B cell (primary cell): ENCODE results near the gene ERN2. TPM values are rescaled to one million over a fixed set of nuclear protein-coding genes. Genes with fewer than 3 reads are reported as not detected.

Source experiments
- ATAC-seq: fragments of 200-7000 bp; cut with Tn5 transposase; one replicate; pipeline ENCODE4 v1.10.0; 2021; ENCODE audit warnings: low read depth, mild to moderate bottlenecking, moderate number of reproducible peaks, moderate library complexity
- CTCF ChIA-PET: fragments of 350-600 bp; sonication (Branson Sonifier 250); formaldehyde crosslinking; loops from one replicate; lab custom pipeline; 2021; ENCODE audit warnings: antibody characterized with exemption, inconsistent platforms; lab: Charles Lee
- POLR2A ChIA-PET: fragments of 350-600 bp; sonication (Branson Sonifier 250); formaldehyde crosslinking; loops from one replicate; lab custom pipeline; 2021; ENCODE audit warnings: antibody characterized with exemption; lab: Charles Lee
- DNase-seq: peaks from one replicate; pipeline ENCODE4 v3.0.0; 2013
- H2AFZ ChIP-seq: 2 replicates; pipeline ENCODE4 v1.6.1; 2012; ENCODE audit warnings: mild to moderate bottlenecking, low read depth, low read length; ENCODE audit not compliant: insufficient read depth, poor library complexity, severe bottlenecking
- H3K27ac ChIP-seq, 2 donors: 1 replicate in 1 of 2; 2 replicates in 1 of 2; pipeline ENCODE4 v1.5.1; 2012 to 2013; ENCODE audit warnings: low read length in 2 of 2, mild to moderate bottlenecking in 2 of 2, moderate library complexity in 1 of 2
- H3K27me3 ChIP-seq, 4 experiments: fragments of 200-600 bp in 1 of 4; sonication (generic) in 1 of 4; replicated peaks in 1 of 4; 1 replicate in 2 of 4; 2 replicates in 2 of 4; pipeline versions ENCODE4 v1.6.1 to v1.7.0; 2013 to 2016; ENCODE audit warnings: low read length in 3 of 4, mild to moderate bottlenecking in 2 of 4, mixed read lengths in 1 of 4, moderate library complexity in 1 of 4; ENCODE audit not compliant: insufficient read depth in 4 of 4, control insufficient read depth in 3 of 4; ENCODE audit errors: control extremely low read depth in 1 of 4
- H3K36me3 ChIP-seq, 2 experiments: replicated peaks in 1 of 2; 1 replicate in 1 of 2; 2 replicates in 1 of 2; pipeline versions ENCODE4 v1.6.1 to v1.7.1; 2013; ENCODE audit warnings: low read length in 1 of 2; ENCODE audit not compliant: insufficient read depth in 2 of 2, control insufficient read depth in 1 of 2; ENCODE audit errors: control extremely low read depth in 1 of 2, extremely low read depth in 1 of 2
- H3K4me1 ChIP-seq, 2 donors: fragments of 200-600 bp in 1 of 2; sonication (generic) in 1 of 2; 1 replicate in 1 of 2; 2 replicates in 1 of 2; pipeline versions ENCODE4 v1.5.1 to v1.6.1; 2013 to 2017; ENCODE audit warnings: low read length in 2 of 2; ENCODE audit not compliant: control insufficient read depth in 2 of 2, insufficient read depth in 2 of 2
- H3K4me2 ChIP-seq: replicated peaks from 2 replicates; pipeline ENCODE3; 2012; ENCODE audit warnings: mild to moderate bottlenecking, low read depth, low read length; ENCODE audit not compliant: poor library complexity, severe bottlenecking
- H3K4me3 ChIP-seq, 5 experiments: fragments of 200-600 bp in 1 of 5; sonication (generic) in 1 of 5; 1 replicate in 3 of 5; 2 replicates in 2 of 5; pipeline versions ENCODE4 v1.5.1 to v1.7.0; 2011 to 2016; ENCODE audit warnings: low read length in 4 of 5, mild to moderate bottlenecking in 4 of 5, low read depth in 2 of 5, control low read depth in 1 of 5, moderate library complexity in 1 of 5; ENCODE audit not compliant: insufficient read depth in 1 of 5; ENCODE audit errors: control extremely low read depth in 1 of 5, extremely low read depth in 1 of 5
- H3K79me2 ChIP-seq: fragments of 200-600 bp; sonication (generic); one replicate; pipeline ENCODE4 v1.6.0; 2016; ENCODE audit warnings: low read length; ENCODE audit not compliant: control insufficient read depth, insufficient read depth
- H3K9ac ChIP-seq: fragments of 200-600 bp; sonication (generic); 2 replicates; pipeline ENCODE4 v1.6.1; 2017; ENCODE audit warnings: mild to moderate bottlenecking, low read length, moderate library complexity
- H3K9me3 ChIP-seq, 3 donors: one replicate each; pipeline versions ENCODE4 v1.6.1 to v1.7.1; 2013; ENCODE audit warnings: low read length in 2 of 3; ENCODE audit not compliant: control insufficient read depth in 2 of 3, insufficient read depth in 1 of 3; ENCODE audit errors: control extremely low read depth in 1 of 3
- H4K20me1 ChIP-seq: 2 replicates; pipeline ENCODE4 v1.6.0; 2012; ENCODE audit warnings: mild to moderate bottlenecking, low read length; ENCODE audit not compliant: insufficient read depth, control insufficient read depth, poor library complexity, severe bottlenecking
- H3K27ac Mint-ChIP-seq: one replicate; pipeline ENCODE4 v1.8.0; 2021; ENCODE audit warnings: mixed read lengths
- H3K27me3 Mint-ChIP-seq: one replicate; pipeline ENCODE4 v1.8.0; 2021; ENCODE audit warnings: mixed read lengths
- H3K4me1 Mint-ChIP-seq: one replicate; pipeline ENCODE4 v1.8.0; 2021; ENCODE audit warnings: mixed read lengths
- H3K4me3 Mint-ChIP-seq: one replicate; pipeline ENCODE4 v1.8.0; 2021; ENCODE audit warnings: mixed read lengths
- H3K9me3 Mint-ChIP-seq: one replicate; pipeline ENCODE4 v1.8.0; 2022; ENCODE audit warnings: mixed read lengths; ENCODE audit not compliant: insufficient read depth
- EZH2 ChIP-seq: IDR thresholded peaks from 2 replicates; pipeline ENCODE4 v1.6.1; 2012; ENCODE audit warnings: borderline replicate concordance, low read depth, mild to moderate bottlenecking, moderate library complexity, low read length; ENCODE audit not compliant: insufficient read depth, poor library complexity, severe bottlenecking
- WGBS: methylation state at CpG from one replicate; pipeline ENCODE4 v1.1.5; 2013; ENCODE audit warnings: missing lambda C conversion rate; ENCODE audit not compliant: insufficient coverage; 5-methylcytosine and 5-hydroxymethylcytosine counted together
- intact Hi-C: fragments of 100-400 bp; cut with micrococcal nuclease; formaldehyde crosslinking; loops from one replicate; pipeline ENCODE4 v1.10.0; 2022
- polyA plus RNA-seq: library from polyadenylated mRNA; depleted of rRNA; stranded (reverse); fragments of >200 nt; gene quantifications from 2 replicates; pipeline ENCODE4 v1.2.3, GENCODE V29; 2012
- total RNA-seq, 2 donors: library from RNA; stranded (reverse); fragments of 120-200 nt in 1 of 2; gene quantifications; 1 replicate in 1 of 2; 2 replicates in 1 of 2; pipeline versions ENCODE4 v1.2.3 to v1.2.4, GENCODE V29; 2013 to 2022
- TF ChIP-seq, protein P1 (sequence below): fragments of 200-600 bp; IDR thresholded peaks from one replicate; pipeline ENCODE4 v1.8.0; 2022; ENCODE audit warnings: antibody characterized with exemption, mild to moderate bottlenecking

Gene ERN2
- total and polyA plus RNA-seq, 2 donors (not counting 1 experiment from before 2014, with no cell fraction given), result not detected

DNA sequence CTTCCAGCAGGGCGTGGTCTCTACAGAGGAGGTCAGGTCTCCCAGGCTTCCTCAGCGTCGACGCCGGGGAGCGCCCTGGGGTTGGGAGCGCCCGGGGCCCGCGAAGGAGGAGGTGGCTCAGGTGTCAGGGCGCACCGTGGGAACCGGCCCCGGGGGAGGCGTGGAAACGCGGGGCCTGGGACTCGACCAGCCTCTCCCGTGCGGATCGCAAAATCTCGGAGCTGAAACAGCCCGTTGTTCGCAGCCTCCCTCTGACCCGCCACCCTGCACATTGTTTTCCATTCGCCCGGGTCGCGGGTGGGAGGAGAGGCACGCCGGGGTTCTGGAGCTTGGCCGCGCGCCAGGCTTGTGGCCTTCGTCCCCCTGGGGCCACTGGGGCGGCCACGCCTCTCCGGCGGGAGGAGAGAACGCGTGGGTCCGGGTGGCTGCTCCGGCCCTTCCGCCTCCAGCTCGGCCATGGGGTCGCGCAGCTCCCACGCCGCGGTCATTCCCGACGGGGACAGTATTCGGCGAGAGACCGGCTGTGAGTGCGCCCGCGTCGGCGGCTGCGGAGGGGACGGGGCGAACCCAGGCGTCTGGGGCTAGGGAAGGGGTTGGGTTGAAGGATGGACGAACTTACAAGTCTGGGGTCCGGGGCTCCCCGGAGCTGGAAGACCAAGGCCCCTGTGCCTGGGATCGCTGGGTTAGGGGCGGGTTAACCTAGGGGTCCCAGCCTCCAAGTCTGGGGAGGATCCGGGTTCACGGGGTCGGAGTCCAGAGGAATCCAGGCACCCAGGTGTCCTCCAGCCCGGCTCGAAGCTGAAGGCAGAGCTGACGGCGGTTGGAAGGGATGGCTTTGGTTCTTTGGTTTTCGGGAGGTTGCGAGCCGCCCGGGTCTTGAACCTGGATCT is 41.8 kb upstream of the ERN2 start, which contains the start of gene CHP2:
CHP2 (plus strand) TSS at position 433 of the 890 bp plus-strand sequence; CDS start at position 457, 24 bp downstream.
- Mint-ChIP-seq H3K27me3 (peaks cover 61% of the 10 kb centered on the region), H3K4me1 (peaks cover 3% of the 10 kb centered on the region), H3K27ac (no peak within 1 kb of the TSS), H3K4me3 (peak within 1 kb of the TSS; percentile 34), H3K9me3 (no peaks in the 10 kb centered on the region)
- TF ChIP-seq EZH2, result no peak
- TF ChIP-seq, protein P1, sequence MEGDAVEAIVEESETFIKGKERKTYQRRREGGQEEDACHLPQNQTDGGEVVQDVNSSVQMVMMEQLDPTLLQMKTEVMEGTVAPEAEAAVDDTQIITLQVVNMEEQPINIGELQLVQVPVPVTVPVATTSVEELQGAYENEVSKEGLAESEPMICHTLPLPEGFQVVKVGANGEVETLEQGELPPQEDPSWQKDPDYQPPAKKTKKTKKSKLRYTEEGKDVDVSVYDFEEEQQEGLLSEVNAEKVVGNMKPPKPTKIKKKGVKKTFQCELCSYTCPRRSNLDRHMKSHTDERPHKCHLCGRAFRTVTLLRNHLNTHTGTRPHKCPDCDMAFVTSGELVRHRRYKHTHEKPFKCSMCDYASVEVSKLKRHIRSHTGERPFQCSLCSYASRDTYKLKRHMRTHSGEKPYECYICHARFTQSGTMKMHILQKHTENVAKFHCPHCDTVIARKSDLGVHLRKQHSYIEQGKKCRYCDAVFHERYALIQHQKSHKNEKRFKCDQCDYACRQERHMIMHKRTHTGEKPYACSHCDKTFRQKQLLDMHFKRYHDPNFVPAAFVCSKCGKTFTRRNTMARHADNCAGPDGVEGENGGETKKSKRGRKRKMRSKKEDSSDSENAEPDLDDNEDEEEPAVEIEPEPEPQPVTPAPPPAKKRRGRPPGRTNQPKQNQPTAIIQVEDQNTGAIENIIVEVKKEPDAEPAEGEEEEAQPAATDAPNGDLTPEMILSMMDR, result no peak
- ChIA-PET CTCF (no interaction called here), POLR2A (no interaction called here)
- 7% methylated on average over 78 of the region's 80 CpGs for WGBS
- Histone ChIP-seq H3K9ac (peak within 1 kb of the TSS; percentile 44), H3K36me3 (no peaks in the 10 kb centered on the region), H3K4me3 (peak within 1 kb of the TSS in 3 of 5 experiments; percentile 32 to 57 (median 35)), H3K79me2 (no peaks in the 10 kb centered on the region), H3K27ac (no peak within 1 kb of the TSS), H3K27me3 (peaks cover 0 to 57% (median 26%) of the 10 kb centered on the region in 4 experiments), H3K4me1 (peaks cover 12 to 16% of the 10 kb centered on the region in 2 donors), H2AFZ (peak within 1 kb of the TSS; percentile 56), H3K9me3 (peaks cover 0 to 4% (median 0%) of the 10 kb centered on the region in 3 donors), H4K20me1 (no peaks in the 10 kb centered on the region), H3K4me2 (peak within 1 kb of the TSS; percentile 73)
- DNase-seq (peak; percentile 16), ATAC-seq (no peak)
- intact Hi-C loops, result no loop called here
